GM19397 (cell line): Measurements from ENCODE around the gene MOXD1.

Source experiments
- ATAC-seq: cut with Tn5 transposase; IDR thresholded peaks from one replicate; pipeline ENCODE4 v1.9.1; 2021; ENCODE audit warnings: mild to moderate bottlenecking, moderate library complexity; ENCODE audit not compliant: unreplicated experiment

MOXD1 gene

GRCh38 chr6:132246632-132247270, 154.5 kb downstream of the MOXD1 start:
- ATAC-seq: no peak

- no peak for ATAC-seq
Measured at GRCh38 chr6:132246120-132246617, 155.1 kb downstream of the MOXD1 start.
